Measurements from ENCODE around the gene CPLX1. TPM values are rescaled to one million over a fixed set of nuclear protein-coding genes. Genes with fewer than 3 reads are reported as not detected.

The CPLX1 gene
- total RNA-seq, 4 donors from 2014 or later, result 0.31 to 0.96 (median 0.54) TPM; not detected in 1

- no peak for TF ChIP-seq POLR2A (IDR thresholded peaks at IDR 0.05)
- TF ChIP-seq, protein P1, sequence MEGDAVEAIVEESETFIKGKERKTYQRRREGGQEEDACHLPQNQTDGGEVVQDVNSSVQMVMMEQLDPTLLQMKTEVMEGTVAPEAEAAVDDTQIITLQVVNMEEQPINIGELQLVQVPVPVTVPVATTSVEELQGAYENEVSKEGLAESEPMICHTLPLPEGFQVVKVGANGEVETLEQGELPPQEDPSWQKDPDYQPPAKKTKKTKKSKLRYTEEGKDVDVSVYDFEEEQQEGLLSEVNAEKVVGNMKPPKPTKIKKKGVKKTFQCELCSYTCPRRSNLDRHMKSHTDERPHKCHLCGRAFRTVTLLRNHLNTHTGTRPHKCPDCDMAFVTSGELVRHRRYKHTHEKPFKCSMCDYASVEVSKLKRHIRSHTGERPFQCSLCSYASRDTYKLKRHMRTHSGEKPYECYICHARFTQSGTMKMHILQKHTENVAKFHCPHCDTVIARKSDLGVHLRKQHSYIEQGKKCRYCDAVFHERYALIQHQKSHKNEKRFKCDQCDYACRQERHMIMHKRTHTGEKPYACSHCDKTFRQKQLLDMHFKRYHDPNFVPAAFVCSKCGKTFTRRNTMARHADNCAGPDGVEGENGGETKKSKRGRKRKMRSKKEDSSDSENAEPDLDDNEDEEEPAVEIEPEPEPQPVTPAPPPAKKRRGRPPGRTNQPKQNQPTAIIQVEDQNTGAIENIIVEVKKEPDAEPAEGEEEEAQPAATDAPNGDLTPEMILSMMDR (IDR thresholded peaks at IDR 0.05), result no peak
- TF ChIP-seq POLR2AphosphoS5 (IDR thresholded peaks at IDR 0.05), result no peak
- no peak for TF ChIP-seq EP300 (IDR thresholded peaks at IDR 0.05)
- Histone ChIP-seq H3K27me3 (peaks cover 97% of the 10 kb centered on the region), H3K9me3 (peaks cover 0 to 10% (median 0%) of the 10 kb centered on the region in 3 donors), H3K4me1 (peaks cover 0 to 24% (median 13%) of the 10 kb centered on the region in 3 donors), H3K36me3 (no peaks in the 10 kb centered on the region), H3K4me3 (no peak overlapping the region), H3K27ac (no peak overlapping the region)
- ATAC-seq, result no peak
- WGBS, 2 donors (ENCODE audit: low coverage in 1 of 2), result 46 to 51% methylated on average over 6 to 9 of the region's 24 CpGs
Observed at GRCh38 chr4:822361-823175, 3.4 kb downstream of the CPLX1 start.

DNA sequence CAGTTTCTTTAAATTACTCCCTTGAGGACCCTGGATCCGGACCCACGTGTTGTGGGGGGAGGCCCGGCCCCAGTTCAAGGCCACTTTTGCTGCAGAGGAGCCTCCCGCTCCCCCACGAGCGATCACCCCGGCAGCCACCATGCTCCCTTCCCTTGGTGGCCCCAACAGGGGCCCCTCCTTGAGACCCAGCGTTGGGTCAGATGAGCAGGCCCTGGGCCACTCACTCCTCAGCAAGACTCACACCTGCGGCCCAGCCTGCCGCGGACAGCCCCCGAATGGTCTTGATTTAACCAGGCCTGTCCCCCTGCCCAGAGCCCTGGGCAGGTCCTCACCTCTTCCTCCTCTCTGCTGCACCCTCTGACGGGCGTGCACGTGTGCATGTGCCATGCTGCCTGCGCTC is 4.3 kb downstream of the CPLX1 start:
- H3K4me1 ChIP-seq, result peaks cover 0 to 18% (median 10%) of the 10 kb centered on the region in 3 donors
- peaks cover 93% of the 10 kb centered on the region for H3K27me3 ChIP-seq
- no peak for TF ChIP-seq POLR2A (IDR thresholded peaks at IDR 0.05)
- H3K9me3 ChIP-seq, result peaks cover 0 to 10% (median 0%) of the 10 kb centered on the region in 3 donors
- WGBS, 2 donors (ENCODE audit: low coverage in 1 of 2), result 67 to 80% methylated on average over 8 to 13 of the region's 16 CpGs
- H3K4me3 ChIP-seq, result no peak overlapping the region
- no peak for ATAC-seq
- no peaks in the 10 kb centered on the region for H3K36me3 ChIP-seq
- H3K27ac ChIP-seq, result no peak overlapping the region

DNA sequence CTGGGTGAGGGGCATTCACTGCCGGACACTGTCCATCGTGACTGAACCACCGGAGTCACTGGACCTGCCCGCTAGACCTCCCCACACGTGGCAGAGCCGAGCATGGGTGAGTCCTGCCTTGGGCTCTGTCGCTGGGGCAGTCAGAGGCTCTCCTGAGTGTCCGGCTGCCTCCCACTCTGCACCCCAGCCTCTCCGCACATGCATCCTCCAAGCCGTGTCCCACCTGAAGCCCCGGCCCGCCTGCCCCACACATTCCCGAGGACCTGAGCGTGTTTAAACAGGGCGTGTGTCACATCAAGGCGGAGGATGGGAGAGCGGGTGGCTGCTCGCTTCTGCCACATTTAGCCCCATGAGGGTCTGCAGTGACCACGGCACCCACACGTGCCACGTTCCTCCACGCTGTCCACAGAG is 4.7 kb downstream of the CPLX1 start:
- no peak for ATAC-seq
- peaks cover 94% of the 10 kb centered on the region for H3K27me3 ChIP-seq
- 80% methylated on average over 1 of the region's 22 CpGs; no CpG with 5 or more reads in 1 of the 2 donors for WGBS, 2 donors (ENCODE audit: low coverage in 1 of 2)

DNA sequence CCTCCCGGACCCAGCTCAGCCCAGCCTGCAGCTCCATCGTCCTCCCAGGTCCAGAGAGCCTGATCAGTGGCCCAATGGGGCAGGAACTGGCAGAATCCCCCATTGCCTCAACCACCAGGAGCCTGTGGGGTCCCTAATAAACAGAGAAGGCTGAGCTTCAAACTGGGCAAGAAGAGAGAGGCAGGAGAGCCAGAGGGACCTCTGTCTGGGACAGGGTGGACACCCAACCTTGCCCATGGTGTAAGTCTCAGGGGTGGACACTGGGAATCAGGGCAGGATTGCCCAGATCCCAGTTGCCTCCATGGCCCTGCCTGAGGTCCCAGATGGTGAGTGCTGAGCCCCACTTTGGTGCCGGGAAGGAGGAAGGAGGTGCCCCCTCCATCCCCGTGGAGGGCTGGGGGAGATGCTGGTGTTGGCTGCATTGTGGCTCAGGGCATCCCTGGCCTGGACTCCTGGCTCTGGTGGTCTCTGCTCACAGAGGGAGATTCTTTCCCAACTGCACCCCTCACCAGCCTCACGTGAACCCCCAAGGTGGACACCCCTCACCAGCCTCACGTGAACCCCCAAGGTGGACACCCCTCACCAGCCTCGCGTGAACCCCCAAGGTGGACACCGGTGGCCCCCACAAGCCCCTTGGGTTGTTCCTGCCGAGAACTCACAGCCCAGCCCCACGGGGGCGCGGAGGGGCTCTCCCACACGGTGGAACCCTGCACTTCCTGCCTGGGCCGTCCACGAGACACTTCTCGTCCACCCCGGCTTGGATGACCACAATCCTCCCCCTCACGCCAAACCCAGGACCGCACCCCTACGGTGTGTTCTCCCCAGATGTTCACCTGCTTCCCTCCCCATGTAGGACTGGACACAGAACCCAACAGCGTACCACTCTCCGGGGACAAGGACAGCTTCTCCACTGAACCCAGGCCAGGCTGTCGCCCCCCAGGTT is 5.4 kb downstream of the CPLX1 start:
- Histone ChIP-seq H3K27ac (no peak overlapping the region), H3K27me3 (peaks cover 92% of the 10 kb centered on the region), H3K4me3 (no peak overlapping the region), H3K36me3 (no peaks in the 10 kb centered on the region), H3K4me1 (peaks cover 0 to 10% (median 4%) of the 10 kb centered on the region in 3 donors), H3K9me3 (peaks cover 0 to 10% (median 0%) of the 10 kb centered on the region in 3 donors)
- ATAC-seq, result no peak
- no CpG with 5 or more reads among the region's 24 CpGs for WGBS, 2 donors (ENCODE audit: low coverage in 1 of 2)
- TF ChIP-seq EP300 (IDR thresholded peaks at IDR 0.05) (no peak), POLR2AphosphoS5 (IDR thresholded peaks at IDR 0.05) (no peak), POLR2A (IDR thresholded peaks at IDR 0.05) (no peak)
- TF ChIP-seq, protein P1 (IDR thresholded peaks at IDR 0.05), result no peak

More for the DNA sequence above, 4.7 kb downstream of the CPLX1 start:
- TF ChIP-seq, protein P1 (IDR thresholded peaks at IDR 0.05), result no peak
- no peak for TF ChIP-seq EP300 (IDR thresholded peaks at IDR 0.05)
- no peak for TF ChIP-seq POLR2AphosphoS5 (IDR thresholded peaks at IDR 0.05)
- Histone ChIP-seq H3K4me3 (no peak overlapping the region), H3K36me3 (no peaks in the 10 kb centered on the region), H3K9me3 (peaks cover 0 to 10% (median 0%) of the 10 kb centered on the region in 3 donors), H3K27ac (no peak overlapping the region), H3K4me1 (peaks cover 0 to 14% (median 7%) of the 10 kb centered on the region in 3 donors)

All from gastroesophageal sphincter (tissue), 4 donors.